ENCODE results near the gene FAM217B. TPM values are rescaled to one million over a fixed set of nuclear protein-coding genes. Genes with fewer than 3 reads are reported as not detected.
"Not testable (repeated sequence)": the region's sequence is repeated elsewhere in the genome, so short reads cannot be mapped to it uniquely, and the experiment has no call there.

The FAM217B gene
- total RNA-seq, 6 experiments from 2014 or later, result 16.6 to 20.0 (median 18.6) TPM

GRCh38 chr20:59949911-59950310 is 9.7 kb downstream of the FAM217B start:
- Mint-ChIP-seq H3K36me3 (ENCODE audit: low read depth) (no peaks in the 10 kb centered on the region), H3K27me3 (ENCODE audit: insufficient read depth) (peaks cover 1% of the 10 kb centered on the region; the same call in 1 of the 2 replicates), H3K4me3 (no peak overlapping the region), H3K4me1 (ENCODE audit: low read depth) (peaks cover 17% of the 10 kb centered on the region), H3K27ac (no peak overlapping the region), H3K9me3 (no peaks in the 10 kb centered on the region)
- no peak for DNase-seq
- TF ChIP-seq CTCF (IDR thresholded peaks at IDR 0.05), result no peak

DNA sequence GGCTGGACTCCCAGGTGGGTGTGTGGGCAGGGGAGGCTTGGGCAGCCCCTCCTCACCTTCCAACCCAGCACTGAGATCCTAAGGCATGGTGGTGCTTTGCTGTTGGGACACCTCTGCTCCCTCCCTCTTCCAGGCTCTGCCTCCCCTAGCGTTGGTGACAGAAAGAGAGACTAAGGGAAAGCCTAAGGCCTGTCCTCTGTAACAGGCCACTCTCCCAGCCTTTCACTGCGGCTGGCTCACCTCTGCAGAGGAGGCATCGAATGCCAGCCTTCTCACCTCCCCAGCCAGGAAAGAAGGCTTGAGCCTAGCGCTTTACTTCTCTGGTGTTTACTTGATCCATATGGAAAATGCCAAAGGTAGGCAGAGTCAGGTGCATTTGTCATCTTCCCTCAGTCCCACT is 14.5 kb downstream of the FAM217B start:
- Mint-ChIP-seq H3K27ac (no peak overlapping the region), H3K4me1 (ENCODE audit: low read depth) (no peaks in the 10 kb centered on the region), H3K27me3 (ENCODE audit: insufficient read depth) (peaks cover 1% of the 10 kb centered on the region), H3K9me3 (no peaks in the 10 kb centered on the region), H3K4me3 (no peak overlapping the region), H3K36me3 (ENCODE audit: low read depth) (no peaks in the 10 kb centered on the region)
- TF ChIP-seq CTCF (IDR thresholded peaks at IDR 0.05), result no peak
- no peak for DNase-seq

GRCh38 chr20:59955131-59955796 is 15.1 kb downstream of the FAM217B start:
- H3K27ac Mint-ChIP-seq, result no peak overlapping the region
- peak; percentile 20 for DNase-seq

DNA sequence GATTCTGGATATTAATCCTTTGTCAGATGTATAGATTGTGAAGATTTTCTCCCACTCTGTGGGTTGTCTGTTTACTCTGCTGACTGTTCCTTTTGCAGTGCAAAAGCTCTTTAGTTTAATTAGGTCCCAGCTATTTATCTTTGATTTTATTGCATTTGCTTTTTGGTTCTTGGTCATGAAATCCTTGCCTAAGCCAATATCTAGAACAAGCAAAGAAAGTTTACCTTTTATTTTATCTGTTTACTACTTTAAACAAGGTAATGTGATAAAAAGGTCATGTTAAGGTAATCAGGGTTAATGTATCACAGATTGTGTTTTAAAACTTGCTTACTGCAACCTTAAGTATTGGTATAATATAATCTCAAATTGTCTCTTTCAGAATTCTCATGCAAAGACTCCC is 17.4 kb downstream of the FAM217B start:
- H3K4me3 Mint-ChIP-seq; H3K36me3 Mint-ChIP-seq (ENCODE audit: low read depth); H3K27ac Mint-ChIP-seq; H3K4me1 Mint-ChIP-seq (ENCODE audit: low read depth); H3K9me3 Mint-ChIP-seq; DNase-seq; H3K27me3 Mint-ChIP-seq (ENCODE audit: insufficient read depth): not testable (repeated sequence)

More at GRCh38 chr20:59955131-59955796, 15.1 kb downstream of the FAM217B start:
- peak; percentile 57 for TF ChIP-seq CTCF (IDR thresholded peaks at IDR 0.05)
- H3K27me3 Mint-ChIP-seq (ENCODE audit: insufficient read depth), result peaks cover 1% of the 10 kb centered on the region
- H3K9me3 Mint-ChIP-seq, result no peaks in the 10 kb centered on the region
- no peaks in the 10 kb centered on the region for H3K4me1 Mint-ChIP-seq (ENCODE audit: low read depth)
- no peak overlapping the region for H3K4me3 Mint-ChIP-seq
- no peaks in the 10 kb centered on the region for H3K36me3 Mint-ChIP-seq (ENCODE audit: low read depth)

DNA sequence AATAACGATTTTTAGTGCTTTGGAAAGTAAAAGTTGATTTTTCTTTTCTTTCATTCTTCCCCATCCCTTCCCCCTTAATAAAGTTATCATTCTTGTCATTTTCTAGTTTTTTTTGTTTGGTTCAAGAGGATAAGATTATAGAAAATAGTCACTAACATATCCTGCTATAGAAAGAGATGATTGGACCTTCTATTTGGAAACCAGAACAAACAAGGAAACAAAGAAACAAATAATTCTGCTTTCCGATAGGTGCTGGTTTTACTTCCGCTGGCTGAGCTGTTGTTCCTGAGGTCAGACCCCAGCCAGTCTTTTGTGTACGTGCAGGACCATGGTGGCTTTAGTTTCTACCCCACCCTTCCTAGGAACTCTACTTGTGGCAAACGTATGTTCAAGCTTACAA is 17.9 kb downstream of the FAM217B start, which contains the start of gene CDH26:
Gene CDH26 (plus strand): TSS at position 301 of the 400 bp plus-strand sequence. CDS start 304 bp downstream, outside the sequence.
- Mint-ChIP-seq H3K27ac (no peak within 1 kb of the TSS), H3K36me3 (ENCODE audit: low read depth) (no peaks in the 10 kb centered on the region), H3K4me1 (ENCODE audit: low read depth) (no peaks in the 10 kb centered on the region), H3K27me3 (ENCODE audit: insufficient read depth) (no peaks in the 10 kb centered on the region; the same call in 1 of the 2 replicates), H3K9me3 (no peaks in the 10 kb centered on the region), H3K4me3 (no peak within 1 kb of the TSS)
- no peak for DNase-seq
- TF ChIP-seq CTCF (IDR thresholded peaks at IDR 0.05), result no peak

- DNase-seq, result no peak
- no peak for TF ChIP-seq CTCF (IDR thresholded peaks at IDR 0.05)
- no peak overlapping the region for H3K27ac Mint-ChIP-seq
- H3K4me3 Mint-ChIP-seq, result no peak overlapping the region
- no peaks in the 10 kb centered on the region; the same call in 1 of the 2 replicates for H3K27me3 Mint-ChIP-seq (ENCODE audit: insufficient read depth)
- no peaks in the 10 kb centered on the region for H3K4me1 Mint-ChIP-seq (ENCODE audit: low read depth)
- H3K36me3 Mint-ChIP-seq (ENCODE audit: low read depth), result no peaks in the 10 kb centered on the region
- H3K9me3 Mint-ChIP-seq, result no peaks in the 10 kb centered on the region
Observed at GRCh38 chr20:59958626-59959025, 18.4 kb downstream of the FAM217B start.

All from HFFc6 (cell line).